Measurements from ENCODE around the gene TTLL13. TPM values are rescaled to one million over a fixed set of nuclear protein-coding genes. Genes with fewer than 3 reads are reported as not detected.

Gene TTLL13
- total and polyA plus RNA-seq, 9 of the 15 experiments (the other 6 are each of a cell fraction or from before 2014, with no cell fraction given) = 0.05 to 0.24 (median 0.11) TPM; not detected in 1

DNA sequence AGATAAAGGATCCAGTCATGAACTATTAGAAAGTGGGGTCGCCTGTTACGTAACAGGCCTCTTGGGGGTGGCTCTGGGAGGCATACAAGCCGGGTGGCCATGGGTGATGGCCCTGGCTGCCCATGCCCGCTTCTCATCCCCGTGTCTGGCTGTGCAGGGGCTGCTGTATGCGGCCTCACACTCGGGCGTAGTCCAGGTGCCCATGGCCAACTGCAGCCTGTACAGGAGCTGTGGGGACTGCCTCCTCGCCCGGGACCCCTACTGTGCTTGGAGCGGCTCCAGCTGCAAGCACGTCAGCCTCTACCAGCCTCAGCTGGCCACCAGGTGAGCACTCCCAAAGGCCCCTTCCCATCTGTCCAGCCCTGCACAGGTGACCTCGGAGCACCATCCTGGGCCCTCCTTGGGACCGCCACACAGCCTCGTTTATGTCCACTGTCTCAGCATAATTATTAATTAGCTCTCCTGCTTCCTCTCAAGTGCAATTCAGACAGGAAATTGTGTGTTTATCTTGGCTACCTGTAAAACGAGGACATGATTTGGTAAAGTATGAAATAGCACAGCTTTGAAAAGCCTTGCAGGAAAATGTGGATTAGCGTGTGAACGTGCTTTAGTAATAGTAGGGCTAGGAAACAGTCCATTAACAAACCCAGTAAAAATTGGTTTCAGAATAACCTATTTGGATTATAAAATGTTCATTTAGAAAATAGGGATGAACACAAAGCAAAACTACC is 23.7 kb upstream of the TTLL13 start:
- peaks cover 3 to 23% of the 10 kb centered on the region in 2 experiments; a peak in 3 of 5 replicates for H3K4me1 ChIP-seq (replicated peaks in 1 of 2; ENCODE audit: control insufficient read depth in 2 of 2, insufficient read depth in 2 of 2, low read length in 2 of 2)
- DNase-seq (ENCODE audit: extremely low read depth in 1 of 4, low spot score in 3 of 4) (no peak), ATAC-seq (no peak), FAIRE-seq (no peak)
- H3K4me2 ChIP-seq (ENCODE audit: insufficient read depth, low read length) = no peak overlapping the region
- H3K4me3 ChIP-seq = no peak overlapping the region
- in situ Hi-C loops (cut with MboI) = no loop called here
- 89% methylated on average over 18 of the region's 18 CpGs for WGBS (ENCODE audit: insufficient coverage, low coverage, missing lambda C conversion rate)
- no peaks in the 10 kb centered on the region for H3K27me3 ChIP-seq (ENCODE audit: control insufficient read depth in 2 of 2, insufficient read depth in 2 of 2, low read length in 2 of 2)
- H3K79me2 ChIP-seq (ENCODE audit: control insufficient read depth, insufficient read depth, low read length) = no peaks in the 10 kb centered on the region
- CTCF ChIA-PET (ENCODE audit: low intra/inter-chr PET ratio) = interaction anchor here (1.1 kb wide), 1 partner anchor 83 kb away, joined by 4 read pairs; no protein-coding TSS in a partner anchor
- POLR2A ChIA-PET = no interaction called here
- H2AFZ ChIP-seq (ENCODE audit: low read depth, low read length) = no peak overlapping the region
- no peak overlapping the region for H3K27ac ChIP-seq (ENCODE audit: extremely low read depth, low read depth, low read length)
- H3K36me3 ChIP-seq (ENCODE audit: control insufficient read depth, insufficient read depth, low read length) = peaks cover 93% of the 10 kb centered on the region; the same call in 2 of the 3 replicates
- peak; percentile 57 for TF ChIP-seq RBM22 (IDR thresholded peaks at IDR 0.05; ENCODE audit: low read depth, low read length, poor library complexity, severe bottlenecking)
- peak; percentile 59; the same call in 1 of the 2 replicates for TF ChIP-seq POLR2G (IDR thresholded peaks at IDR 0.05; ENCODE audit: low read depth, low read length)
- no peak for TF ChIP-seq CHD2 (IDR thresholded peaks at IDR 0.05; ENCODE audit: low read depth, low read length)
- H3K9me3 ChIP-seq (replicated peaks; ENCODE audit: control insufficient read depth, insufficient read depth, low read depth, low read length) = no peaks in the 10 kb centered on the region
- intact Hi-C loops (cut with micrococcal nuclease) = no loop called here
- no TSS peak for BruUV-seq (replicated peaks)
- peak overlapping the region in 1 of 2 experiments; percentile 32; a peak in 1 of 4 replicates for H3K9ac ChIP-seq (ENCODE audit: insufficient read depth in 1 of 2, low read depth in 2 of 2, low read length in 2 of 2)
- no peaks in the 10 kb centered on the region for H3K9me1 ChIP-seq (ENCODE audit: control insufficient read depth, insufficient read depth, low read length)
- H4K20me1 ChIP-seq (replicated peaks; ENCODE audit: control insufficient read depth, insufficient read depth, low read length) = 0 out of 2 replicates have a peak, but pooled peaks cover 4% of the 10 kb centered on the region

GRCh38 chr15:90227336-90227735 is 22.0 kb upstream of the TTLL13 start:
- FAIRE-seq = no peak
- Histone ChIP-seq H3K9ac (ENCODE audit: insufficient read depth in 1 of 2, low read depth in 2 of 2, low read length in 2 of 2) (0 out of 4 replicates have a peak overlapping the region, but pooled peaks of 1 of the 2 experiments have one; percentile 8), H2AFZ (ENCODE audit: low read depth, low read length) (no peak overlapping the region), H3K79me2 (ENCODE audit: control insufficient read depth, insufficient read depth, low read length) (peaks cover 12% of the 10 kb centered on the region), H3K27ac (ENCODE audit: extremely low read depth, low read depth, low read length) (no peak overlapping the region), H3K36me3 (ENCODE audit: control insufficient read depth, insufficient read depth, low read length) (peaks cover 97% of the 10 kb centered on the region), H3K27me3 (ENCODE audit: control insufficient read depth in 2 of 2, insufficient read depth in 2 of 2, low read length in 2 of 2) (no peaks in the 10 kb centered on the region), H3K9me3 (replicated peaks; ENCODE audit: control insufficient read depth, insufficient read depth, low read depth, low read length) (no peaks in the 10 kb centered on the region), H3K4me2 (ENCODE audit: insufficient read depth, low read length) (no peak overlapping the region), H3K9me1 (ENCODE audit: control insufficient read depth, insufficient read depth, low read length) (no peaks in the 10 kb centered on the region), H3K4me3 (no peak overlapping the region), H4K20me1 (replicated peaks; ENCODE audit: control insufficient read depth, insufficient read depth, low read length) (0 out of 2 replicates have a peak, but pooled peaks cover 4% of the 10 kb centered on the region), H3K4me1 (replicated peaks in 1 of 2; ENCODE audit: control insufficient read depth in 2 of 2, insufficient read depth in 2 of 2, low read length in 2 of 2) (peaks cover 5 to 34% of the 10 kb centered on the region in 2 experiments; a peak in 3 of 5 replicates)
- 90% methylated on average over 7 of the region's 7 CpGs for WGBS (ENCODE audit: insufficient coverage, low coverage, missing lambda C conversion rate)
- CTCF ChIA-PET (ENCODE audit: low intra/inter-chr PET ratio) = no interaction called here
- TF ChIP-seq MYC (IDR thresholded peaks at IDR 0.05; ENCODE audit: low read depth, low read length) = no peak
- no peak for TF ChIP-seq MYC (CRISPR knock-in tag; IDR thresholded peaks at IDR 0.05; ENCODE audit: borderline replicate concordance, low read depth)
- intact Hi-C loops (cut with micrococcal nuclease) (no loop called here), in situ Hi-C loops (cut with MboI) (no loop called here)
- POLR2A ChIA-PET = interaction anchor here (0.6 to 1.0 kb wide), 4 partner anchors 8 to 454 kb away, joined by 3 to 5 read pairs (median 3); no protein-coding TSS in a partner anchor
- ATAC-seq = no peak
- BruUV-seq (replicated peaks) = no TSS peak
- DNase-seq (ENCODE audit: extremely low read depth in 1 of 4, low spot score in 3 of 4) = no peak

All from K562 (cell line).